ENCODE measurements around the gene MLLT10.
"Not testable (repeated sequence)": the region's sequence is repeated elsewhere in the genome, so short reads cannot be mapped to it uniquely, and the experiment has no call there.

MLLT10 gene

DNA sequence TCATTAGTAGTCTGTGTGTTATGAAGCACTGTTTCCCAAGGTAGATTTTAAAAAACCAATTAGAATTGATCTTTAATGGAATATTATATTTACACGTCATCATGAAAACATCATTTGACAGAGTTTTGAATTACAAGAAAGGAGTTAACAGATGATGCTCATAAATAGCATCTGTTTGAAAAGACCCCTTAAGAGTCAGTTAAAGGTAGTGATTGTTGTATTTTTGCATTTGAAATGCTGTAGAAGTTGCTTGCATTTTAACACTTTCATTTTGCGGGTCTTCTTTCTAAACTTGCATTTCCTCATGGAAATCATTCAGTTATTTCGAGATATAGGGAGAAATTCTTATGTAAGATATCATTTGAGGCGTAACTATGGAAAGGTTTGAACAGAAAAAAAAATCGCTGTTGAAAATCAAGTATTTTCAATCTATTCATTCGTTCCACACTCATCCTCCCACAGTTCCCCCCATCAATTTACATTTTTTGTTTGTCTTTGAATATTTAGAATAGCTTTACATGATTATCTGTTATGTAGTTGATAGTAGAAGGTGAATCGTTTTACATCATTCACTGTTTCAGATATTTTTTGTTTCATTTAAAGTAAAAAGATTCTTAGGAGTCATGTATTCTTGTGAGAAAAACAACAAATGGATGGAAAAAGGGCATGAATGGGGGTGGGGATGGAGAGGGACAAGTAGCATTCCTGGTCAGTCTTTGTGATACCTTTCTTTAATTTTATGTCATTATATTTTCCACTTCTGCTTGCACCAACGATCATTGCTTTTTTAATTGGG lies 5.6 kb upstream of the MLLT10 start:
- no peak for DNase-seq (ENCODE audit: low spot score)

DNA sequence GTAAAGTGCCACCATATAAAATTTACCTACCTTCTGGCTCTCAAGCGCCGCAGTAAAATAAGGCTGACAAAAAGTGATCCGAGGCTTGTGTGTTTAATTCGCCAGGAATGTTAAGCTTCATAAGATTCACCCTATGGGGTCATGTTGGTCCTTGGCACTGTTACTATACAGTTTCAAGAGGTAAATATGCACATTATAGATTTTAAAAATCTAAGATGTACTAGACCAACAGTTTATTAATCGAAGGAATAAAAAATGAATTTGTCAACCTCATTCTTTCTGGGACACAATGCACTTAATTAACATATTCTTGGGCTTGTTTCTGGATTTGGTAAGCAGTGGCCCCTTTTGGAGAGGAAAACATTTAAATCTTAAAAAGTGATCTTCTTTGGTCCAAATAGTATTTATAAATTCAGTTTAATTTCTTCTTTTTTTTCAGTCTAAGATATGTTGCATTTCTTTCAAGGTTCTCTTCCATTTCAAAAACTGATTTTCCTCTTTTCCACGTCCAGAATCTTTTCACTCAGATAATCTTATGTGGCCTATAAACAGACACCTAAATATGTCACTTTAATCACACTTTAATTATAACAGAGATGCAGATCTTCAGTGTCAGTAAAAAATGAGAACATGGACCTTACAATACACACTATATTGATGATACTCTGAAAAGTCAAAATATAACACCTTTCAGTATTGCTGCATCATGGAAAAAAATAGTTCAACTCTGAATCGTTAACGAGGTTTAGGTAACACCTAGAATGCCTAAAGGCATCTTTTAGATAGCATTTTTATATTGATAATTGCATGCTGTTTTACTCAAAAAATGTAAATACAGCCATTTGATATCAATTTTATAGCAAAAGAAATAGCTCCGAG lies 4.8 kb upstream of the MLLT10 start:
- no peak for DNase-seq (ENCODE audit: low spot score)

DNA sequence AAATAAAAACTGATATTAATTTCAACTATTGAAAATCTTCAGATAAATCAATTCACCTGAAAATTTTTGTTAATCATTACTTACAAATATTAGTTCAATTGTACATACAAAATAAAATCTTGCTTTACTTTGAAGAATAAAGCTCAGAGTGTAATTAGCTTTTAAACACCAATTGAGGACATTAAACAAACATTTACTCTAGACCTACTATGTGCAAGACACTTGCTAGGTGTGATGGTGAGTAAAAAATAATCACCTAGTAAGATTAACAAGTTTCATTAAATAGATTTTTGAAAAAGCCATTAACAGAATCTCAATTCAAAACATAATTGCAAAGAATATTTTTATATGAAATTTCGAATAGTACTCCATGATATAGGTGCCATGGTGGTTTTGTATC lies 3.9 kb upstream of the MLLT10 start:
- no peak for DNase-seq (ENCODE audit: low spot score)

GRCh38 chr10:21530641-21531040 lies 3.4 kb upstream of the MLLT10 start:
- DNase-seq (ENCODE audit: low spot score): no peak

GRCh38 chr10:21531164-21531563 lies 2.9 kb upstream of the MLLT10 start:
- no peak for DNase-seq (ENCODE audit: low spot score)

DNA sequence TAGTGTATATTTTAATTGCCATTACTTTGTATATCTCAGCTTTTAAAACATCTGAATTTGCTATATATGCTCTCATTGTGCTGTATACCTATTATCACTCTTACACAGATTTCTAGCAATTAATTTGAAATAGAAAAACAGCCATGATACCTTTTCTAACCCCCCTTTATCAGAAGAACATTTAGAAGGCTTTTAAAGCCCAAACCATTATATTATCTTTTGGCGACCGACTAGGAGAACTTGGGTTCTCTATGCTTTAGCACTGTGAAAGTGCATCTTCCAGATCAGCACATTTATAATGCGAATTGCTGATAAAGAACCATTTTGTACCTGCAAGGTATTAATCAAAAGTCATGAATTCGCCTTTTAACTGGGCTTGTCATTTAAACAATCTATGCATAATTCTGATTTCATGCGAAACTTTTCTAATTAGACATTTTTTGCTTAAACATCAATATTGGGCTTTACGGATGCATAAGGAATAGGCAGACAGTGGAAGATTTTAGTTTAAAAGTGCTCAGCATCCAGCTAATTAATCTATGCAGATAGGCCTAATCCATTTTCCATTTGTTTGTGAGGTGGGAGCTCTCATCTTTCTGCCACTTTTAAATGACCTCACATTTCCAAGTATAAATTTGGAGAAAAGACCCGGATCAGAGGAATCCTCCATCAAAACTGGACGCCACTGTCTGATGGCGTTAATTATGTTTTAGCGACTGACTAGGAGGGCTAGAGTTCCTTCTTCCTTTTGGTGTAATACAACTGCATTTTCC lies 1.2 kb upstream of the MLLT10 start:
- no peak for DNase-seq (ENCODE audit: low spot score)

DNA sequence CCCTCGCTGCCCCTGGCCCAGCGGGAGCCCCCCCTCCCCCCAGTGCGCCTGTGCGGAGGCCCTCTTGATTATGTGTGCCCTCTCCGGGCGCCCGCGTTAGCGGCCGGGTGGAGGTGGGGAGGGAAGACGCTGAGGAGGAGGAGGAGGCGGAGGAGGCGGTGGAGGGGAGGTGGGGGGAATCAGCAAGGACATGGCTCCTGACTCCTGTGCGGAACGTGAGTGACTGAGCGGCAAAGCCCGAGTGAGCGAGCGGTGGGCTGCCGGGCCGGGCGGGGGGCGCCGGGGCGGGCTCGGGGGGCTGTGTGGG lies 201 bp downstream of the MLLT10 start:
- no peak for DNase-seq (ENCODE audit: low spot score)

- no peak for DNase-seq (ENCODE audit: low spot score)
Measured at GRCh38 chr10:21534604-21535493, 817 bp downstream of the MLLT10 start.

- DNase-seq (ENCODE audit: low spot score): no peak
Measured at GRCh38 chr10:21535494-21535965, 1.5 kb downstream of the MLLT10 start.

- DNase-seq (ENCODE audit: low spot score): not testable (repeated sequence)
Measured at GRCh38 chr10:21535976-21536375, 1.9 kb downstream of the MLLT10 start.

GRCh38 chr10:21536874-21537273 lies 2.8 kb downstream of the MLLT10 start:
- no peak for DNase-seq (ENCODE audit: low spot score)

DNA sequence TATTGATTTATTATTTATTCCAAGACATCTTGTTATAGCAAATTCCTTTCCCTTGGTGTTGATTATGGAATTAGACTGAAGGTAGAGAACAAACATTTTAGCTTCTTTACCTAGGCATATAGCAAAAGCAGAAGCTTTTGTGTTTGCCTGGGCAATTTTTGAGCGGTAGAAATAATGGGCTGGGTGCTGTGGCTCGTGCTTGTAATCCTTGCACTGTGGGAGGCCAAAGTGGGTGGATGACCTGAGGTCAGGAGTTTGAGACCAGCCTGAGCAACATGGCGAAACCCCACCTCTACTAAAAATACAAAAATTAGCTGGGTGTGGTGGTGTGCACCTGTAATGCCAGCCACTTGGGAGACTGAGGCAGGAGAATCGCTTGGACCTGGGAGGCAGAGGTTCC lies 6.7 kb downstream of the MLLT10 start:
- DNase-seq (ENCODE audit: low spot score): not testable (repeated sequence)

- no peak for DNase-seq (ENCODE audit: low spot score)
Measured at GRCh38 chr10:21547246-21547645, 13.2 kb downstream of the MLLT10 start.

DNA sequence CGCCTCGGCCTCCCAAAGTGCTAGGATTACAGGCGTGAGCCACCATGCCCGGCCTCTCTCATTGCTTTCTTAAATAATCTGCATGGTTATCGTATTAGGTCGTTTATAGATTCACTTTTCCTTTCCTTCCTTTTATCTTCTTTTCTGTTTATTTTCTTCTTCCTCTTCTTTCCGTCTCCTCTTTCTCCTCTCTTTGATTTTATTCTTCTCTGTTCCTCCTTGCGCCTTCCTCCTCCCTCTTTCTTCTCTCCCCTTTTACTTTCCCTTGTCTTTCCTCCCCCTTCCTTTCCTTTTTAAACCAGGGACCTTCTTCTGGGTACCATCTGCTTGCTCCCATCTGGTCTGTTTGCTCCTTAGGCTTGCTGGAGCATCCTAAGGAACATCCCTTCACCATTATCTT lies 18.6 kb downstream of the MLLT10 start:
- no peak for DNase-seq (ENCODE audit: low spot score)

DNA sequence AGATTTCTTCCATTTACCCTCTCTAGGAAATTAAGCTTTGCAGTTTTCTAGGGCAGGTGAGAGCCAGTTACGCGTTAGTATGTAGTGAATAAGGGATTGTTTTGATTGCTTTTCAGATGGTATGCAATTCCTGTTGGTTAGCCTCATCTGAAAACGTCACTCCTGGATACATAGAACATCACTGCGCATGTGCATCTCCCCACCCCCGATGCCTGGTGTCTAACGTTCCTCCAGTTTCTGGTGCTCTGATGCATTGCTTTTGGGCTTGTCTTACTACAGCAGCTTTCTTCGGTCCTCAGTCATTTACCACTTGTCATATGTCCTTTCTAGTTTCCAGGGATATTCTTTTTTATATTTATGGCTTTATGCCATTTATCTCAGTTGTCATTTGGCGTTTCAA lies 22.5 kb downstream of the MLLT10 start:
- DNase-seq (ENCODE audit: low spot score): no peak

- not testable (repeated sequence) for DNase-seq (ENCODE audit: low spot score)
Measured at GRCh38 chr10:21558984-21559383, 25.0 kb downstream of the MLLT10 start.

GRCh38 chr10:21570761-21571521 lies 36.9 kb downstream of the MLLT10 start:
- DNase-seq (ENCODE audit: low spot score): no peak

DNA sequence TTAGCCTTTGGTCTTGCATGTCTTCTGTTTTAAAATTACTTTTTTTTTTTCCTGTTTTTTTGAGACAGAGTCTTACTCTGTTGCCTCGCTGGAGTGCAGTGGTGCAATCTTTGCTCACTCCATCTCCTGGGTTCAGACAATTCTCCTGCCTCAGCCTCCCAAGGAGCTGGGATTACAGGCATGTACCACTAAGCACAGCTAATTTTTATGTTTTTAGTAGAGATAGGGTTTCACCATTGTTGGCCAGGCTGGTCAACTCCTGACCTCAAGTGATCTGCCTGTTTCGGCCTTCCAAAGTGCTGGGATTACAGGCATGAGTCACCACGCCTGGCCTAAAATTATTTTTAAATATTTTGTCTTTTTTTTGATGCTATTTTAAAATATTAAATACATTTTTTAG lies 38.5 kb downstream of the MLLT10 start:
- no peak for DNase-seq (ENCODE audit: low spot score)

DNA sequence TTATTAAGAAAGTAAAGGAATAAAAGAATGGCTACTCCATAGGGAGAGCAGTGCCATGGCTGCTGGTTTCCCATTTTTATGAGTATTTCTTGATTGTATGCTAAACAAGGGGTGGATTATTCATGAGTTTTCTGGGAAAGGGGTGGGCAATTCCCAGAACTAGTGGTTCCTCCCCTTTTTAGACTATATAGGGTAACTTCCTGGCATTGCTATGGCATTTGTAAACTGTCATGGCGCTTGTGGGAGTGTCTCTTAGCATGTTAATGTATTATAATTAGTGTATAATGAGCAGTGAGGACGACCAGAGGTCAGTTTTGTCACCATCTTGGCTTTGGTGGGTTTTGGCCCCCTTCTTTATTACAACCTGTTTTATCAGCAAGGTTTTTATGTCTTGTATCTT lies 40.5 kb downstream of the MLLT10 start:
- not testable (repeated sequence) for DNase-seq (ENCODE audit: low spot score)

- no peak for DNase-seq (ENCODE audit: low spot score)
Measured at GRCh38 chr10:21579291-21579690, 45.3 kb downstream of the MLLT10 start.

GRCh38 chr10:21581421-21581834 lies 47.4 kb downstream of the MLLT10 start:
- DNase-seq (ENCODE audit: low spot score): not testable (repeated sequence)
